GM12875 (cell line): Measurements from ENCODE around the gene PRSS21.

Experiments
- H3K4me3 ChIP-seq: one replicate; pipeline ENCODE4 v1.5.1; 2011; ENCODE audit warnings: low read depth, low read length, control low read depth
- CTCF ChIP-seq: IDR thresholded peaks from 2 replicates; pipeline ENCODE4 v1.5.1; 2011; ENCODE audit warnings: low read depth, mild to moderate bottlenecking, control low read depth, inconsistent platforms, low read length, moderate library complexity, borderline replicate concordance; ENCODE audit not compliant: insufficient read depth

Gene PRSS21

GRCh38 chr16:2777231-2777902 lies 39.7 kb upstream of the PRSS21 start, which contains the start of gene ELOB:
TSS of gene ELOB (minus strand) at chr16:2777280. CDS start at chr16:2777239, 41 bp downstream.
- peak within 1 kb of the TSS; percentile 99 for H3K4me3 ChIP-seq
- no peak for TF ChIP-seq CTCF

GRCh38 chr16:2777903-2778629 lies 39.0 kb upstream of the PRSS21 start:
- H3K4me3 ChIP-seq = peak overlapping the region; percentile 99
- no peak for TF ChIP-seq CTCF

- no peak overlapping the region for H3K4me3 ChIP-seq
- no peak for TF ChIP-seq CTCF
Observed at GRCh38 chr16:2778630-2778958, 38.4 kb upstream of the PRSS21 start.

- no peak overlapping the region for H3K4me3 ChIP-seq
- TF ChIP-seq CTCF = no peak
Observed at GRCh38 chr16:2779151-2779920, 37.7 kb upstream of the PRSS21 start.

- H3K4me3 ChIP-seq = no peak overlapping the region
- TF ChIP-seq CTCF = no peak
Observed at GRCh38 chr16:2779978-2780898, 36.8 kb upstream of the PRSS21 start.

- H3K4me3 ChIP-seq = no peak overlapping the region
- TF ChIP-seq CTCF = no peak
Observed at GRCh38 chr16:2782583-2783351, 34.3 kb upstream of the PRSS21 start.
